ENCODE results near the gene TAF1C.

Gene TAF1C

GRCh38 chr16:84166796-84167695, 19.8 kb downstream of the TAF1C start:
- no peaks in the 10 kb centered on the region for H3K4me1 ChIP-seq
- H3K79me2 ChIP-seq = no peaks in the 10 kb centered on the region
- no peak overlapping the region for H3K9ac ChIP-seq
- H3K27me3 ChIP-seq (ENCODE audit: control insufficient read depth, insufficient read depth, low read length) = no peaks in the 10 kb centered on the region
- H3K4me3 ChIP-seq (ENCODE audit: low read depth, low read length) = no peak overlapping the region
- H3K36me3 ChIP-seq (ENCODE audit: control insufficient read depth, insufficient read depth, low read length) = no peaks in the 10 kb centered on the region
- H2AFZ ChIP-seq = no peak overlapping the region
- H3K27ac ChIP-seq = no peak overlapping the region
- no peaks in the 10 kb centered on the region for H3K9me3 ChIP-seq (ENCODE audit: control insufficient read depth, low read length)
- TF ChIP-seq CTCF (IDR thresholded peaks at IDR 0.05) = no peak
- H3K4me2 ChIP-seq (ENCODE audit: low read length) = no peak overlapping the region

- no peak for TF ChIP-seq CTCF (IDR thresholded peaks at IDR 0.05)
- Histone ChIP-seq H3K36me3 (ENCODE audit: control insufficient read depth, insufficient read depth, low read length) (no peaks in the 10 kb centered on the region), H3K27ac (no peak overlapping the region), H3K4me2 (ENCODE audit: low read length) (no peak overlapping the region), H3K79me2 (no peaks in the 10 kb centered on the region), H3K4me3 (ENCODE audit: low read depth, low read length) (no peak overlapping the region), H3K27me3 (ENCODE audit: control insufficient read depth, insufficient read depth, low read length) (no peaks in the 10 kb centered on the region), H3K9ac (no peak overlapping the region), H3K4me1 (no peaks in the 10 kb centered on the region), H3K9me3 (ENCODE audit: control insufficient read depth, low read length) (no peaks in the 10 kb centered on the region), H2AFZ (no peak overlapping the region)
These were observed 21.1 kb downstream of the TAF1C start for GRCh38 chr16:84165746-84166145.

GRCh38 chr16:84161801-84162200, 25.1 kb downstream of the TAF1C start:
- Histone ChIP-seq H3K27ac (no peak overlapping the region), H3K27me3 (ENCODE audit: control insufficient read depth, insufficient read depth, low read length) (no peaks in the 10 kb centered on the region), H3K4me3 (ENCODE audit: low read depth, low read length) (no peak overlapping the region), H3K9me3 (ENCODE audit: control insufficient read depth, low read length) (no peaks in the 10 kb centered on the region), H3K4me1 (no peaks in the 10 kb centered on the region), H3K36me3 (ENCODE audit: control insufficient read depth, insufficient read depth, low read length) (no peaks in the 10 kb centered on the region), H3K4me2 (ENCODE audit: low read length) (no peak overlapping the region), H2AFZ (no peak overlapping the region), H3K9ac (no peak overlapping the region), H3K79me2 (no peaks in the 10 kb centered on the region)
- TF ChIP-seq CTCF (IDR thresholded peaks at IDR 0.05) = no peak

- Histone ChIP-seq H3K4me3 (ENCODE audit: low read depth, low read length) (no peak overlapping the region), H3K79me2 (no peaks in the 10 kb centered on the region), H3K9me3 (ENCODE audit: control insufficient read depth, low read length) (no peaks in the 10 kb centered on the region), H2AFZ (no peak overlapping the region), H3K9ac (no peak overlapping the region), H3K4me2 (ENCODE audit: low read length) (no peak overlapping the region), H3K4me1 (no peaks in the 10 kb centered on the region), H3K27me3 (ENCODE audit: control insufficient read depth, insufficient read depth, low read length) (no peaks in the 10 kb centered on the region), H3K36me3 (ENCODE audit: control insufficient read depth, insufficient read depth, low read length) (no peaks in the 10 kb centered on the region), H3K27ac (no peak overlapping the region)
- no peak for TF ChIP-seq CTCF (IDR thresholded peaks at IDR 0.05)
These were observed 25.8 kb downstream of the TAF1C start for GRCh38 chr16:84161037-84161436.

- Histone ChIP-seq H3K27ac (no peak overlapping the region), H2AFZ (no peak overlapping the region), H3K27me3 (ENCODE audit: control insufficient read depth, insufficient read depth, low read length) (no peaks in the 10 kb centered on the region), H3K9me3 (ENCODE audit: control insufficient read depth, low read length) (no peaks in the 10 kb centered on the region), H3K4me2 (ENCODE audit: low read length) (no peak overlapping the region), H3K4me1 (no peaks in the 10 kb centered on the region), H3K36me3 (ENCODE audit: control insufficient read depth, insufficient read depth, low read length) (no peaks in the 10 kb centered on the region), H3K9ac (no peak overlapping the region), H3K79me2 (no peaks in the 10 kb centered on the region), H3K4me3 (ENCODE audit: low read depth, low read length) (no peak overlapping the region)
- TF ChIP-seq CTCF (IDR thresholded peaks at IDR 0.05) = no peak
These were observed 27.1 kb downstream of the TAF1C start for GRCh38 chr16:84159800-84160199.
